OCI-LY3 (cell line): ENCODE data around the gene ARMC9.

Experiments
- CTCF ChIP-seq: fragments of 200-600, 300-600 bp; sonication (generic); IDR thresholded peaks from 2 replicates; pipeline ENCODE4 v1.5.1; 2014; ENCODE audit warnings: antibody characterized with exemption, low read length, low read depth
- EZH2phosphoT487 ChIP-seq: fragments of 200-600 bp; shearing (Covaris generic); IDR thresholded peaks from 2 replicates; pipeline ENCODE4 v1.6.1; 2018; ENCODE audit warnings: antibody characterized with exemption, mixed run types, low read depth

- TF ChIP-seq CTCF (peak; percentile 72), EZH2phosphoT487 (no peak)
Measured at GRCh38 chr2:231227310-231228162, 29.1 kb downstream of the ARMC9 start.
